Neuronal stem cell (in vitro differentiated cells): ENCODE results near the gene KIRREL1.

Source experiments
- DNase-seq: peaks from one replicate; pipeline ENCODE4 v3.0.0-alpha.2; 2013; ENCODE audit warnings: low spot score
- H2AFZ ChIP-seq: one replicate; pipeline ENCODE4 v1.6.1; 2013; ENCODE audit warnings: mild to moderate bottlenecking, low read length, inconsistent platforms
- H2AK5ac ChIP-seq: 2 replicates; pipeline ENCODE4 v1.6.1; 2013; ENCODE audit warnings: low read depth, mild to moderate bottlenecking, inconsistent platforms, low read length, moderate library complexity, mixed read lengths
- H2BK120ac ChIP-seq: 2 replicates; pipeline ENCODE4 v1.6.1; 2013; ENCODE audit warnings: low read depth, mild to moderate bottlenecking, inconsistent platforms, low read length, moderate library complexity, mixed read lengths
- H2BK12ac ChIP-seq: one replicate; pipeline ENCODE4 v1.6.1; 2013; ENCODE audit warnings: low read length, inconsistent platforms
- H2BK15ac ChIP-seq: 2 replicates; pipeline ENCODE4 v1.6.1; 2013; ENCODE audit warnings: mild to moderate bottlenecking, low read length, inconsistent platforms, mixed read lengths
- H2BK5ac ChIP-seq: one replicate; pipeline ENCODE4 v1.6.1; 2013; ENCODE audit warnings: inconsistent platforms, mild to moderate bottlenecking, low read length, moderate library complexity
- H3K14ac ChIP-seq: one replicate; pipeline ENCODE4 v1.6.1; 2013; ENCODE audit warnings: low read length, inconsistent platforms
- H3K18ac ChIP-seq: 2 replicates; pipeline ENCODE4 v1.6.1; 2013; ENCODE audit warnings: low read length, inconsistent platforms
- H3K23ac ChIP-seq: 2 replicates; pipeline ENCODE4 v1.6.1; 2013; ENCODE audit warnings: low read depth, mild to moderate bottlenecking, mixed read lengths, low read length, inconsistent platforms; ENCODE audit not compliant: poor library complexity
- H3K27ac ChIP-seq: replicated peaks from 3 replicates; pipeline ENCODE4 v1.5.1; 2013; ENCODE audit warnings: low read length, inconsistent platforms
- H3K27me3 ChIP-seq, 3 experiments: 2 replicates each; pipeline ENCODE4 v1.6.1; 2013; ENCODE audit warnings: low read length in 3 of 3, mild to moderate bottlenecking in 2 of 3, inconsistent platforms in 1 of 3, low read depth in 1 of 3, mixed read lengths in 1 of 3, moderate library complexity in 1 of 3; ENCODE audit not compliant: control insufficient read depth in 3 of 3, insufficient read depth in 3 of 3
- H3K36me3 ChIP-seq, 2 donors: replicated peaks in 1 of 2; 2 replicates each; pipeline ENCODE4 v1.6.1; 2013; ENCODE audit warnings: low read length in 2 of 2; ENCODE audit not compliant: control insufficient read depth in 2 of 2, insufficient read depth in 2 of 2
- H3K4ac ChIP-seq: 2 replicates; pipeline ENCODE4 v1.6.1; 2013; ENCODE audit warnings: inconsistent platforms, mild to moderate bottlenecking, low read length, moderate library complexity
- H3K4me1 ChIP-seq, 2 donors: 1 replicate in 1 of 2; 2 replicates in 1 of 2; pipeline ENCODE4 v1.6.1; 2013; ENCODE audit warnings: low read length in 2 of 2, low read depth in 1 of 2; ENCODE audit not compliant: control insufficient read depth in 2 of 2, insufficient read depth in 1 of 2
- H3K4me2 ChIP-seq: one replicate; pipeline ENCODE4 v1.6.1; 2013; ENCODE audit warnings: mild to moderate bottlenecking, low read length, inconsistent platforms; ENCODE audit not compliant: insufficient read depth, poor library complexity, severe bottlenecking
- H3K4me3 ChIP-seq, 2 donors: 2 replicates each; pipeline ENCODE4 v1.5.1; 2013; ENCODE audit warnings: low read length in 2 of 2, mild to moderate bottlenecking in 2 of 2, inconsistent platforms in 1 of 2, moderate library complexity in 1 of 2
- H3K79me1 ChIP-seq: one replicate; pipeline ENCODE4 v1.6.1; 2013; ENCODE audit warnings: low read depth, mild to moderate bottlenecking, inconsistent platforms, low read length, moderate library complexity
- H3K9ac ChIP-seq: one replicate; pipeline ENCODE4 v1.6.1; 2013; ENCODE audit warnings: mild to moderate bottlenecking, low read depth, low read length, inconsistent platforms; ENCODE audit not compliant: poor library complexity
- H3K9me3 ChIP-seq, 2 donors: replicated peaks in 1 of 2; 2 replicates each; pipeline versions ENCODE3 to v1.6.1; 2013; ENCODE audit warnings: low read length in 2 of 2, mild to moderate bottlenecking in 2 of 2, inconsistent platforms in 1 of 2, low read depth in 1 of 2, mixed read lengths in 1 of 2, moderate library complexity in 1 of 2; ENCODE audit not compliant: control insufficient read depth in 2 of 2, insufficient read depth in 1 of 2
- H4K8ac ChIP-seq: one replicate; pipeline ENCODE4 v1.6.1; 2013; ENCODE audit warnings: low read depth, mild to moderate bottlenecking, inconsistent platforms, low read length, moderate library complexity
- H4K91ac ChIP-seq: one replicate; pipeline ENCODE4 v1.6.1; 2013; ENCODE audit warnings: low read length, low read depth, mild to moderate bottlenecking, inconsistent platforms; ENCODE audit not compliant: poor library complexity
- WGBS, 2 donors: extraction: QIAGEN DNeasy Blood & Tissue Kit; methylation state at CpG; one replicate each; pipeline ENCODE4 v1.1.7; 2013; ENCODE audit warnings: missing lambda C conversion rate in 2 of 2, mixed read lengths in 1 of 2; ENCODE audit not compliant: insufficient read length in 2 of 2, insufficient replicate concordance in 1 of 2; ENCODE audit errors: extremely low coverage in 2 of 2; 5-methylcytosine and 5-hydroxymethylcytosine counted together

The KIRREL1 gene

DNA sequence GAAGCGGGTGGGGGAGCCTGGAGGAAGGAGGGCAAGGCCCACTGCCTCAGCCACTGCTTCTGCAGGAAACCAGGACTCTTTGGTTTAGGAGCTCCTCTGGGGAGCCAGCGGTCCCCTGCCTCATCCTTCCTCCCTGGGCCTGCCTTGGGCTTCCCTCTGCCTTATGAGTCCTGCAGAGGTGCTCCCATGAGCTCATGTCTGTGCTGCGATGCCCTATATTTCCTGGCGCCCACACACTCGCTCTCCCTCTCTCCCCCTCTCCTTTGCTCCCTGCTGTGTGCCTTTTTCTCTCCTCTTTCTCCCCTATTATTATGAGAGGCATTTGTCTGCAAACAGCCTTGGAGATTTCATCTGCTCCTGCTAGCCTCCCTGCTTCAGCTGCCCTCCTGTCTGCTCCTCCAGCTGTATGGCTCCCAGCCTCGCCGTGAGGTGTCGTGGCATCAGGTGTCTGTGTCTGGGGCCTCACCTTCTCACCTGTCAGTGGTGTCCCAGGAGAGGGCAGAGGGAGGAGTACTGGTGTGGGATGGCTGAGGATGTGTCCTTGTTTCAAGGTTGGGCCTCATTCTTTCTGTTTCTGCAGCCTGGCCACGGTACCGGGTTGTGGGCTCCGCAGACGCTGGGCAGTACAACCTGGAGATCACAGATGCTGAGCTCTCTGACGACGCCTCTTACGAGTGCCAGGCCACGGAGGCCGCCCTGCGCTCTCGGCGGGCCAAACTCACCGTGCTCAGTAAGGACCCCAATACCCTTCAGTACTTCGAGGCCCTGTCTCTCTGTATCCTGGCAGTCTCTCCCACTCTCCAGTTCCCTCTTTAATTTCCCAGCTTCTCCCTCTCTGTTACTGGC is 84.2 kb downstream of the KIRREL1 start:
- Histone ChIP-seq H3K18ac (no peak overlapping the region), H3K23ac (no peak overlapping the region), H2AFZ (no peak overlapping the region), H3K4me2 (no peak overlapping the region), H4K91ac (no peak overlapping the region), H2BK5ac (no peak overlapping the region), H3K79me1 (peaks cover 15% of the 10 kb centered on the region), H3K14ac (no peak overlapping the region), H2AK5ac (no peak overlapping the region), H3K27me3 (no peaks in the 10 kb centered on the region), H3K4me3 (no peak overlapping the region), H4K8ac (no peak overlapping the region), H3K4me1 (peaks cover 5 to 39% of the 10 kb centered on the region in 2 donors), H3K9ac (peak overlapping the region; percentile 21), H2BK120ac (no peak overlapping the region), H3K9me3 (no peaks in the 10 kb centered on the region), H3K27ac (no peak overlapping the region), H3K36me3 (peaks cover 24 to 79% of the 10 kb centered on the region in 2 donors), H2BK12ac (no peak overlapping the region), H3K4ac (no peak overlapping the region), H2BK15ac (no peak overlapping the region)
- DNase-seq, result no peak
- no CpG with 5 or more reads among the region's 22 CpGs for WGBS, 2 donors

DNA sequence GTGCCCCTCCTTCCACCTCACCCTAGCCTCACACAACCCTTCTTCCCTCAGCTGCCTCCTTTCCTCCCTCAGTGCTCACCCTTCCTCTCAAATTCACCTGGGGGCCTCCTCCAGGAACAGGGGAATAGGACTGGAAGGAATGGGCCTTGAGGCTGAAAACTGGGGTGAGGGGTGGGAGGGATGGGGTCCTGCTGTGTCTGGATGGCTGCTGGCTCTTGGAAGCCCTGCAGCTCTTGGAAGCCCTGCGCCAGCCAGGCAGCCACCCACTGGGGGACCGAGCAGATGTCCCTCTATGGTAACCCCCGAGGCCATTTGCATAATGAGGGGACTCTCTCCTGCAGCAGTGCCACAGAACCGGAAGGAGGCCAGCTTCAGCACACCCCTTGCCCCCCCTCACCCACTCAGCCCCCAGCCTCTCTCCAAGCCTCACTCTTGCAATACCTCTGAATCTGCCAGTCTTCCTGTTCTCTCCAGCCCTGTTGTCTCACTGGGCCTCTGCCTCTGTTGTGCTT is 85.2 kb downstream of the KIRREL1 start:
- no CpG with 5 or more reads among the region's 4 CpGs for WGBS, 2 donors
- peaks cover 30 to 86% of the 10 kb centered on the region in 2 donors for H3K36me3 ChIP-seq

GRCh38 chr1:158080066-158080465 is 86.6 kb downstream of the KIRREL1 start:
- Histone ChIP-seq H3K27me3 (no peaks in the 10 kb centered on the region), H2BK120ac (no peak overlapping the region), H2BK15ac (no peak overlapping the region), H3K9ac (no peak overlapping the region), H3K4me1 (peaks cover 5 to 21% of the 10 kb centered on the region in 2 donors), H4K91ac (no peak overlapping the region), H3K4me2 (no peak overlapping the region), H3K18ac (no peak overlapping the region), H3K79me1 (peaks cover 14% of the 10 kb centered on the region), H3K23ac (no peak overlapping the region), H2BK12ac (no peak overlapping the region), H3K14ac (no peak overlapping the region), H2AFZ (no peak overlapping the region), H3K4me3 (no peak overlapping the region), H3K27ac (no peak overlapping the region), H3K36me3 (peaks cover 42 to 90% of the 10 kb centered on the region in 2 donors), H3K4ac (no peak overlapping the region), H2BK5ac (no peak overlapping the region), H3K9me3 (no peaks in the 10 kb centered on the region), H4K8ac (no peak overlapping the region), H2AK5ac (no peak overlapping the region)
- WGBS, 2 donors, result no CpG with 5 or more reads among the region's 3 CpGs
- DNase-seq, result no peak

More for the DNA sequence above, 85.2 kb downstream of the KIRREL1 start:
- Histone ChIP-seq H3K23ac (no peak overlapping the region), H3K4me2 (no peak overlapping the region), H3K27me3 (no peaks in the 10 kb centered on the region), H3K4ac (no peak overlapping the region), H2AK5ac (no peak overlapping the region), H3K9ac (peak overlapping the region; percentile 21), H4K91ac (no peak overlapping the region), H3K27ac (no peak overlapping the region), H3K4me3 (no peak overlapping the region), H2BK15ac (no peak overlapping the region), H3K14ac (peak overlapping the region; percentile 57), H2AFZ (no peak overlapping the region), H3K79me1 (peaks cover 15% of the 10 kb centered on the region), H3K18ac (no peak overlapping the region), H2BK5ac (no peak overlapping the region), H3K4me1 (peaks cover 5 to 33% of the 10 kb centered on the region in 2 donors), H3K9me3 (no peaks in the 10 kb centered on the region), H4K8ac (no peak overlapping the region), H2BK120ac (no peak overlapping the region), H2BK12ac (no peak overlapping the region)
- DNase-seq, result no peak

GRCh38 chr1:158084336-158084735 is 90.9 kb downstream of the KIRREL1 start:
- Histone ChIP-seq H2AFZ (no peak overlapping the region), H4K91ac (no peak overlapping the region), H3K27ac (no peak overlapping the region), H2BK15ac (no peak overlapping the region), H4K8ac (no peak overlapping the region), H3K4me1 (peaks cover 0 to 3% of the 10 kb centered on the region in 2 donors), H3K4ac (no peak overlapping the region), H2BK5ac (no peak overlapping the region), H3K18ac (no peak overlapping the region), H2AK5ac (no peak overlapping the region), H3K27me3 (no peaks in the 10 kb centered on the region), H2BK12ac (no peak overlapping the region), H3K4me2 (no peak overlapping the region), H2BK120ac (no peak overlapping the region), H3K9me3 (no peaks in the 10 kb centered on the region), H3K14ac (no peak overlapping the region), H3K79me1 (peaks cover 2% of the 10 kb centered on the region), H3K4me3 (no peak overlapping the region), H3K9ac (no peak overlapping the region), H3K36me3 (peaks cover 65 to 93% of the 10 kb centered on the region in 2 donors), H3K23ac (no peak overlapping the region)
- DNase-seq, result no peak
- no CpG with 5 or more reads among the region's 8 CpGs for WGBS, 2 donors
